DMS 273 (cell line): ENCODE results near the gene VPS13D.
A peak's percentile ranks its signal among the peaks of the same experiment; 100 is the strongest.

Experiments
- DNase-seq: peaks from one replicate; lab custom pipeline; 2025; ENCODE audit not compliant: unreplicated experiment; lab: John Stamatoyannopoulos, UW

VPS13D gene

GRCh38 chr1:12400027-12400693 is 170.3 kb downstream of the VPS13D start:
- no peak for DNase-seq

GRCh38 chr1:12402159-12402673 is 172.4 kb downstream of the VPS13D start:
- DNase-seq = no peak

DNA sequence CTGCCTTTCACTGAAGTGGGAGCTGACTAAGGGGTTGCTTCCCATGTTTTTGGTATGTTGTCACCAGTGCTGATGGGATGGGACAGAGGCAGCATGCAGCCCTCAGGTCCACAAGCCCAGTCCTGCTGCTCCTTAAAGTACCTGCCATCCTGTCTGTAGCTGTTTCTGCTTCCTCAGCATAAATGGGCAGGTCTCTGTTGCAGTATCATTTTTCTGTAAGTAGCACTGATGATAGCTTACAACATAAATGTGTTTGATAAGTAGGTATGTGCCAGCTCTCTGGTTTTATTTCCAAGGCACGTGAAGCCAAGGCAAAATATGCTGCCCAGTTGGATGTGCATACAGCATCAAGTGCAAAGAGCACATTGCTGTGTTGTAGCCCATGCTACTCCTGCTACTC is 173.0 kb downstream of the VPS13D start:
- DNase-seq = no peak

DNA sequence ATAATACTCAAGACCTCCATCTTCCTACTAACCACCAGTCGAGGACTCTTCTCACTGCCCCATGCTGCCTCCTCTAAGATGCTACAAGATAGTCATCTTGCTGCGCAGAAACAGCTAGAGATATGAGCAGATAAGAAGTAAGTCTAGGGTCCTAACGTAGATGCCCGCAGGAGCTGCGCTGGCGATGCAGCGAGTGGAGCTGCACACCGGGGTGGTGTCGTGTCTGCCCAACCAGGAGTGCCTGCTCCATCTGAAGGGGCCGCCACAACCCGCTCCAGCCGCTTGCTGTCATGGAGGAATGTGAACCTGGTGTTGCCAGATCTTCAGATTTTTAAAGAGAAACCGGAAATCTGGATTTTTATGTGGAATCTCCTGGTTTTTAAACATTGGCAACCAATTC is 175.1 kb downstream of the VPS13D start:
- no peak for DNase-seq

GRCh38 chr1:12405325-12406210 is 175.7 kb downstream of the VPS13D start:
- no peak for DNase-seq

DNA sequence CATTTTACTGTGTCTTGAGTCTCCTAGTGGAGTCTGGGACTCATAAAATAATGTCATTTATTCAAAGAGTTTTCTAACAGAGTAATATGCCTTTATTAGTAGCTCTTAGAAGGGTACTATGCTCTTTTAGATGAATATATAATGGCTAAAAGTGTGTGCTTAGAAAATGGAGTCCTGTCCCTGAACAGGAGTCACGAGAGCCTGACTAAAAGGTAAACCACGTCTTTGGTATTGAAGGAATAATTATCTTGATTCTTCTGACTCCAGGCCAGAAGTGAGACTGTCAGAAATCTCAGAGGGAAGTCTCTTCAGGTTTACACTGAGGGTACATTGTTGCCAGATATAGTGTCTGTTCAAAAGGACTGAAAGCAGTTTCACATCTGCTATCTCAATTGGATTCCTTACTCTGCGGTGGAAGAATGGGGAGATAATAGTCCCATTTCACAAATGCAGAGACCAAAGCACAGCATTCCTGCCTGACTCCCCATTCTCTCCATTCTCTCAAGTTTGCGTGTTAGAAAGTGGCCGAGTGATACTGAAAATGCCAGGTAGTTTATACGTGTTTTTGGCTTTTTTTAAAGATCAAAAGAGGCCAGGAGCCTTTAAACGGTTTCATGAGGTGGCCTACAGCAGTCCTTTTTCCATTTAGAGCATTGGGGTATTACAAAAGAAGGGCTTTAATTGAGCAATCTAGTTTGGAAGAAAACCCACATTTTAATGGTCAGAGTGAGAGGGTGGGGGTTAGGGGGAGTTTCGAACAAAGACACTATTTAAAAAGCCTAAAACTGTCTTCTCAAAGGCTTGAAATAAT is 176.6 kb downstream of the VPS13D start:
- DNase-seq = no peak

DNA sequence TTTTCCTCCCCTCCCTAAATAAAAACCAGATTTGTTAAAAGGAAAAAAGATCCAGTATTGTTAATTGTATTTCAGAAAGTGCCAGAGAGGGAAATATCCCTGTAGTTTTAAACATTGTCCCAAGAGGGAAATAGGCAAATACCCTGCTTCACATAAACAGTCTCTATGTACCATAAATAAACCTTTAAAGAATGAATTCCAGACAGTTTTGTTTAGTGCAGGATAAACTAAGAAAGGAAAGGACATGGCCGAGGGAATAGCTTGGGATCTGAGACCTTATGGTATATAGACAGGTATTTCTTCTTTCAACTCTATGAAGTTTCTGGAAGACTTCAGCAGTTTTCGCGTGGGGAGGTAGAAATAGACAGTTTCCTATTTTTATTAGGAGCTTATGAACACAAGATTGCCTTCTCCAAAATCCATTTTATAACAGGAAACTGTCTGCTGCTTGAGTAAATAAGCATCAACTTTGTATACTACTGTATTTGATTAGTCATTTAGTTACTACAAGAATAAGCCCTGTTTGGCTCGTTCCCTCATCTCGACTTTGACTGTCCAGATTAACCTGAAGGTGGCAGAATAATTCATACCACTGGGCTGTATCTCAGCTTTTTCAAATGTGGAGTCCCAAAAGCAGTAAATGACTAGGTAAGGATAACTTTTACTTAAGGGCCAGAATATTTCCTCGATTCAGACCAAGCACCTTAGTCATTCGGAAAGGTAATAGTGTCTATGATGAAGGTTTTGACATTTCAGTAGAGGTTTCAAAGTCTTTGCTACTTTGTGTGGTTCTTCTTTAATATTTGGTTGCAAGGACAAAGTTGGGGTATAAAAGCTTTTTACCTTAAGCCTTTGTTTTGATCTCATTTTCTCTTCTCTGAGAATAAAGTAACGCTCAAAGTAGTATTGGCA is 177.5 kb downstream of the VPS13D start:
- DNase-seq = peak; percentile 3

DNA sequence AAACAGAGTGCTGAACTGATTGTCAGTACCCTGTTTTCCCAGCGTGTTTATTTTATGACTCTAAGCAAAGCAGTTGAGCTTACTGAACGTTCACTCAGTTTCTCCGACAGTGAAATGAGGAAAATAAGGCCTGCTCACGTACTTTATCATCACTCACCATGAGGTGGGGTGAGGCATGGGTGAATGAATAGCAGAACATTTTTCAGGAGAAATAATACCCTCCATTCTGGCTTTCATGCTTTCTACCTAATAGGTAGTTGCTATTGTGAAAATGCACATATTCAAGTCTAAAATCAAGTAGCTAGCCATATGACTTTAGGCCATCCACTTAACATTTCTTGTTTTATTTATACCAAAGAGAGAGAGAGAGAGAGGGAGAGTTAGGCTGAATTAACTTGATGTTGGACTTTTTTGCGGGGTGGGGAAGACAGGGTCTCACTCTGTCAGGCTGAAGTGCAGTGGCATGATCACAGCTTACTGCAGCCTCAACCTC is 178.2 kb downstream of the VPS13D start:
- DNase-seq = no peak

DNA sequence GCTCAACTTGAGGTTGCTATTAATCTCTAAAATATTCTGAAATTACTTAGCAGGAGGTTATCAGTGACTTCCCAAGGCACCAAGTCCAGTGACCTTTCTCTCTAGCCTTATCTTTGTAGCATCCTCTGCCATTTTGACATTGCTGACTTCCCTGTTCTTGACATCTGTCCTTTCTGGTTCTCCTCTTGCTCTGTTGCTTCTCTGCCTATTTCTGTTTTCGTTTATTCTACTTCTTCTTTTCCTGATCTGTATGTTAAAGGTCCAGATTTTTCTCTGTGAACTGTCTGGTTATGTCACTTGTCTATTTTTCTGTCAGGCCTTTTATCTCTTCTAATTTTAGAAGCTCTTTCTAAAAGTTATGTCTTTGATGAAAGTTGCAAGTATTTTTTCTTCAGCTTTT is 178.8 kb downstream of the VPS13D start:
- no peak for DNase-seq

GRCh38 chr1:12409681-12410080 is 179.9 kb downstream of the VPS13D start:
- DNase-seq = no peak

DNA sequence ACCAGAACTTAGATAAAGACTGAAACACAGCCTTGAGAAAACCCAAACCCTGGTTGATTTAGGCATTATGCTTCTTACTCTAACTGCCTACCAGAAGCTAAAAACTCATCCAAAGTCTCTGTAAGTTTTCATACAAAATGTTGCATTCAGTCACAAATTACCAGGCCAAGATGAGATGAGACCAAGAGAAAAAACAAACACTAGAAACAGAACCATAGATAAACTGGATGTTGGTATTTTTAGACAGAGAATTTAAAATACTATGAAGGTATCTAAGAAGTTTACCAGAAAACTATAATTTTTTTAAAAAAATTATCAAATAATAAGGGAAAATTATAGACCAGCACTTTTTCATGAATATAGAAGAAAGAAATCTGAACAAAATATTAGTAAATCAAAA is 180.5 kb downstream of the VPS13D start:
- DNase-seq = no peak

GRCh38 chr1:12411098-12411497 is 181.3 kb downstream of the VPS13D start:
- DNase-seq = no peak

DNA sequence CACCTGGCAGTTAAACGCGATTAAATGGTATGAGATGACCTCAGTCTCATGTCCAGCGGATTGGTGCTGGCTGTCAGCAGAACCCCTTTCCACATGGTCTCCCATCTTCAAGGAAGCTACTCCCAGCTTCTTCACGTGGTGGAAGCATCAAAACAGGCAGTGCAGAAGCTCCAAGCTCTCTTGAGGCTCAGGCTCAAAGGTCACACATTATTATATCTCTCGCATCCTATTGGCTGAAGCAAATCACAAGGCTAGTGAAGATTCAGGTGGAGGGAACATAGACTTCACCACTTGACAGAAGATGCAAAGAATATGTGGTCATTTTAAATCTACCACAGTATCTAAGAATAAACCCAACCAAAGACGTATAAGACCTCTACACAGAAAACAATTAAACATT is 181.9 kb downstream of the VPS13D start:
- DNase-seq = no peak

DNA sequence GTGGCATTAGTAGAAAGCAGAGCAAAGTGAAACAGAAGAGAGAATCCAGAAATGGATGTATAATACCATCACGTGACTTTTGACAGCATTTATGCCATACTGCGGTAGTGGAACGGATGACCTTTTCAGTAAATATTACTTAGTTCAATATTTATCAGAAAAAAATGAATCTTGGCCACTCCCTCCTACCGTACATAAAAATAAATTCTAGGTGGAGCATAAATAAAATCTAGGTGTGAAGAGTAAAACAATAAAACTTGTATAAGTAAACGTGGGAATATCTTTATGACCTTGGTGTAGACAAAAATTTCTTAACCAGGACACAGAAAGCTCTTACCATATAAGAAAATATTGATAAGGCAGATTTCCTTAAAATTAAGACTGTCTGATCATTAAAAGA is 182.6 kb downstream of the VPS13D start:
- no peak for DNase-seq

GRCh38 chr1:12413664-12414410 is 184.0 kb downstream of the VPS13D start:
- DNase-seq = no peak

- no peak for DNase-seq
These were observed 184.7 kb downstream of the VPS13D start for GRCh38 chr1:12414444-12415018.

DNA sequence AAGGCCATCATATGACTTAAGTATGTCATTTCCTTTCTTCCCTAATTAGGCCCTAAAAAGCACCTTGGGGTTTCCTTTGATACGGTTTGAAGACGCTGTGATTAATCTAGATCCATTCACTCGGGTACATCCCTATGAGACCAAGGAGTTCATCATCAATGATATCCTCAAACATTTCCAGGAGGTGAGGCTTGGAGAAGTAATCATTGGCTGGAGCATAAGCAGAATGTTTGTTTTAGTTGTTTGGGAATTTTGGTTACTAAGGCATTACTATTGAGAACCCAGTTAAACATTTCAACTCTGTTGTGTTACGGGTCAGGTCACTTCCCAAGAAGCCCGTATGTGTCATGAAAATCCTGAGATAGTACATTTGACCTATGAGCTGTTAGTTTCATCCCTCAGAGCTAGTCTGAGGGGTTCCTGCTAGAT is 185.2 kb downstream of the VPS13D start:
- no peak for DNase-seq

DNA sequence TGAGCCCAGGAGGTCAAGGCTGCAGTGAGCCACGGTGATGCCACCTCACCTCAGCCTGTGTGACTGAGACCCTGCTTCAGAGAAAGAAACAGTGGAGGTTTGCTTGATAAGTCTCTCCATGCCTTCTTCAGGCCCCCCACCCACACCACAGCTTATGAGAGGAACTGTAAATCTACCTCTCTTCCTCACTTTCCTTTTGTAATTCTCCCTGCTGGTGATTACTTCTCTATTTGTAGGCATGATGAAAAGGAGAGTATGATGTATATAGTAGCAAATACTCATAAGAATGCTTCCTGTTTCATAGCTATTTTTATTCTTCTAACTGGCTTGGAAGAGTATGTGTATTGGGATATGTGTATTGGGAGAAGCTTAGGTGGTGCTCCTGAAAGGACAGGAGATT is 186.3 kb downstream of the VPS13D start:
- DNase-seq = no peak

- DNase-seq = no peak
These were observed 186.9 kb downstream of the VPS13D start for GRCh38 chr1:12416744-12417143.
